HG03045 (cell line): ENCODE results near the gene GGT6.

Experiments
- ATAC-seq: cut with Tn5 transposase; IDR thresholded peaks from one replicate; pipeline ENCODE4 v1.9.1; 2021; ENCODE audit warnings: mild to moderate bottlenecking, moderate library complexity; ENCODE audit not compliant: unreplicated experiment

GGT6 gene

GRCh38 chr17:4554997-4555799 is 5.2 kb downstream of the GGT6 start, which contains the start of gene MYBBP1A:
TSS of gene MYBBP1A (minus strand) at chr17:4555384. CDS start at chr17:4555324, 60 bp downstream.
- peak; percentile 81 for ATAC-seq

GRCh38 chr17:4554441-4554996 is 5.9 kb downstream of the GGT6 start:
- ATAC-seq: no peak

GRCh38 chr17:4553669-4554068 is 6.7 kb downstream of the GGT6 start:
- no peak for ATAC-seq

- no peak for ATAC-seq
Measured at GRCh38 chr17:4551796-4552525, 8.4 kb downstream of the GGT6 start.

- no peak for ATAC-seq
Measured at GRCh38 chr17:4551141-4551540, 9.2 kb downstream of the GGT6 start.

- no peak for ATAC-seq
Measured at GRCh38 chr17:4550534-4551039, 9.8 kb downstream of the GGT6 start.

GRCh38 chr17:4549781-4550533 is 10.4 kb downstream of the GGT6 start:
- no peak for ATAC-seq

- ATAC-seq: no peak
Measured at GRCh38 chr17:4548721-4549531, 11.5 kb downstream of the GGT6 start.

- no peak for ATAC-seq
Measured at GRCh38 chr17:4548061-4548461, 12.3 kb downstream of the GGT6 start.

GRCh38 chr17:4547118-4547906 is 13.1 kb downstream of the GGT6 start:
- no peak for ATAC-seq

- ATAC-seq: no peak
Measured at GRCh38 chr17:4545217-4545951, 15.0 kb downstream of the GGT6 start.

- no peak for ATAC-seq
Measured at GRCh38 chr17:4544951-4545216, 15.5 kb downstream of the GGT6 start.

- no peak for ATAC-seq
Measured at GRCh38 chr17:4544135-4544950, 16.0 kb downstream of the GGT6 start.

GRCh38 chr17:4543557-4544026 is 16.8 kb downstream of the GGT6 start:
- no peak for ATAC-seq

- ATAC-seq: no peak
Measured at GRCh38 chr17:4542726-4543191, 17.6 kb downstream of the GGT6 start.

- ATAC-seq: no peak
Measured at GRCh38 chr17:4542003-4542725, 18.2 kb downstream of the GGT6 start.

GRCh38 chr17:4541328-4542002 is 18.9 kb downstream of the GGT6 start:
- no peak for ATAC-seq
